IMR-90 (cell line): ENCODE results near the gene LCP1.

Source experiments
- MXI1 ChIP-seq: IDR thresholded peaks from 2 replicates; pipeline ENCODE4 v1.6.1; 2012; ENCODE audit warnings: low read depth, mild to moderate bottlenecking, low read length, moderate library complexity, borderline replicate concordance
- POLR2A ChIP-seq: IDR thresholded peaks from 2 replicates; pipeline ENCODE4 v1.6.1; 2012; ENCODE audit warnings: mild to moderate bottlenecking, low read depth, low read length
- TF ChIP-seq, protein P1 (sequence below): conservative IDR thresholded peaks from 2 replicates; pipeline ENCODE4 v1.5.1; 2012; ENCODE audit warnings: mild to moderate bottlenecking, low read depth, low read length, improper control_type of control experiment

- TF ChIP-seq POLR2A = no peak
- TF ChIP-seq, protein P1, sequence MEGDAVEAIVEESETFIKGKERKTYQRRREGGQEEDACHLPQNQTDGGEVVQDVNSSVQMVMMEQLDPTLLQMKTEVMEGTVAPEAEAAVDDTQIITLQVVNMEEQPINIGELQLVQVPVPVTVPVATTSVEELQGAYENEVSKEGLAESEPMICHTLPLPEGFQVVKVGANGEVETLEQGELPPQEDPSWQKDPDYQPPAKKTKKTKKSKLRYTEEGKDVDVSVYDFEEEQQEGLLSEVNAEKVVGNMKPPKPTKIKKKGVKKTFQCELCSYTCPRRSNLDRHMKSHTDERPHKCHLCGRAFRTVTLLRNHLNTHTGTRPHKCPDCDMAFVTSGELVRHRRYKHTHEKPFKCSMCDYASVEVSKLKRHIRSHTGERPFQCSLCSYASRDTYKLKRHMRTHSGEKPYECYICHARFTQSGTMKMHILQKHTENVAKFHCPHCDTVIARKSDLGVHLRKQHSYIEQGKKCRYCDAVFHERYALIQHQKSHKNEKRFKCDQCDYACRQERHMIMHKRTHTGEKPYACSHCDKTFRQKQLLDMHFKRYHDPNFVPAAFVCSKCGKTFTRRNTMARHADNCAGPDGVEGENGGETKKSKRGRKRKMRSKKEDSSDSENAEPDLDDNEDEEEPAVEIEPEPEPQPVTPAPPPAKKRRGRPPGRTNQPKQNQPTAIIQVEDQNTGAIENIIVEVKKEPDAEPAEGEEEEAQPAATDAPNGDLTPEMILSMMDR = no peak
- no peak for TF ChIP-seq MXI1
These were observed 47.3 kb upstream of the LCP1 start for GRCh38 chr13:46229251-46229650.
